ENCODE results near the gene ITGA11.

Gene ITGA11

GRCh38 chr15:68375716-68376220 lies 56.2 kb downstream of the ITGA11 start:
- in situ Hi-C loops (cut with HindIII; ENCODE audit: low pct_unique_long_range_greater_than_20kb, low sequenced_read_pairs): no loop called here
- TF ChIP-seq JUND (IDR thresholded peaks at IDR 0.05; ENCODE audit: low read depth): no peak

GRCh38 chr15:68375191-68375631 lies 56.8 kb downstream of the ITGA11 start:
- in situ Hi-C loops (cut with HindIII; ENCODE audit: low pct_unique_long_range_greater_than_20kb, low sequenced_read_pairs): no loop called here
- no peak for TF ChIP-seq JUND (IDR thresholded peaks at IDR 0.05; ENCODE audit: low read depth)
- no peak for DNase-seq (ENCODE audit: low read depth in 1 of 2, low spot score in 1 of 2)

More at GRCh38 chr15:68375716-68376220, 56.2 kb downstream of the ITGA11 start:
- DNase-seq (ENCODE audit: low read depth in 1 of 2, low spot score in 1 of 2): no peak

DNA sequence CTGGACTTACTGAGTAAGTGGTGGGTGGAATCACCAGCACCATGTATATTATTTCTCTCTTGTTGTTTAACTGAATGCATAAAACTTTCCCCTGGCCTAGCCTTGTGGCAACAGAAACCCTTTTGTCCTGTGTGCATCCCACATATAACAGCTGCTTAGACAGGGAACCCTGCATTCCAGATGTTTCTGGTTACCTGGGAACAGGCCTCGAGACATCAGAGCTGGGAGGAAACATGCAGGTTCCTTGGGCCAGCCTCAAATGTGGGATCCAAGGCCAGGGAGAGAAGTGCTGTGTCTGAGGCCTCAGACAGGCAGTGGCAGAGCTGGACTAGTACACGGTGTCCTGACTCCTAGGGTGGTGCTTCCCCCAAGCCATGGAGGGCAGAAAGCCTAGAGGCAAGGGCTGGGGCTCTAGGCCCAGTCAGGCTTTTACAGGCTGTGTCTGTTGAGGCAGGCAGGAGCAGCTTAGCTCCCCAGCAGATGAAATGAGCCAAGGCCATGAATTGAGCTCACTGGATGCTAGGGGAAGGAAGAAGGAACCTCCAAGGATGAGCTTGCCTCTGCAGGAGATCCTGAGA lies 57.7 kb downstream of the ITGA11 start:
- no peak for TF ChIP-seq JUND (IDR thresholded peaks at IDR 0.05; ENCODE audit: low read depth)
- in situ Hi-C loops (cut with HindIII; ENCODE audit: low pct_unique_long_range_greater_than_20kb, low sequenced_read_pairs): no loop called here
- DNase-seq (ENCODE audit: low read depth in 1 of 2, low spot score in 1 of 2): no peak

- no peak for DNase-seq (ENCODE audit: low read depth in 1 of 2, low spot score in 1 of 2)
- in situ Hi-C loops (cut with HindIII; ENCODE audit: low pct_unique_long_range_greater_than_20kb, low sequenced_read_pairs): no loop called here
- no peak for TF ChIP-seq JUND (IDR thresholded peaks at IDR 0.05; ENCODE audit: low read depth)
Measured at GRCh38 chr15:68373028-68373427, 58.9 kb downstream of the ITGA11 start.

- DNase-seq (ENCODE audit: low read depth in 1 of 2, low spot score in 1 of 2): peak in 1 of 2 experiments; percentile 45
- TF ChIP-seq JUND (IDR thresholded peaks at IDR 0.05; ENCODE audit: low read depth): no peak
- in situ Hi-C loops (cut with HindIII; ENCODE audit: low pct_unique_long_range_greater_than_20kb, low sequenced_read_pairs): no loop called here
Measured at GRCh38 chr15:68372291-68372811, 59.6 kb downstream of the ITGA11 start.

DNA sequence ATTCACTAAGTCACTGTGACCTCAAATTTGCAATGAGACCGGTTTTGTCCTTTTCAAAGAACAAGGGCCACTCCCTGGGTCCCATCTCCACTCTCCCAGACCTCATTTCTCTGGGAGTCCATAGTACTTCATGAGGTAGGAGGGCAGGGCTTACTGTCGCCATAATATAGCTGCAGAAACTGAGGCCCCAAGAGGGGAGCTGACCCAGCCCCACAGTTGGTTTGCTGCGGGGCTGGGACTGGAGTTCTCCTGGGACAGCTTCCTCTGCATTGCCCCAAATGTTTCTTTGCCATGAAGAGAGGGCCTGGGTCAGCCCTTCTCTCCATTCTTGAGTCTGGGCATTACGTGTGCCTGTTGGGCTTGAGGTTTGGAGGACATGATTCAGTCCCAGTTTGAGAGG lies 60.1 kb downstream of the ITGA11 start:
- TF ChIP-seq JUND (IDR thresholded peaks at IDR 0.05; ENCODE audit: low read depth): no peak
- no peak for DNase-seq (ENCODE audit: low read depth in 1 of 2, low spot score in 1 of 2)
- in situ Hi-C loops (cut with HindIII; ENCODE audit: low pct_unique_long_range_greater_than_20kb, low sequenced_read_pairs): no loop called here

GRCh38 chr15:68371160-68371559 lies 60.8 kb downstream of the ITGA11 start:
- in situ Hi-C loops (cut with HindIII; ENCODE audit: low pct_unique_long_range_greater_than_20kb, low sequenced_read_pairs): no loop called here
- DNase-seq (ENCODE audit: low read depth in 1 of 2, low spot score in 1 of 2): no peak
- no peak for TF ChIP-seq JUND (IDR thresholded peaks at IDR 0.05; ENCODE audit: low read depth)

DNA sequence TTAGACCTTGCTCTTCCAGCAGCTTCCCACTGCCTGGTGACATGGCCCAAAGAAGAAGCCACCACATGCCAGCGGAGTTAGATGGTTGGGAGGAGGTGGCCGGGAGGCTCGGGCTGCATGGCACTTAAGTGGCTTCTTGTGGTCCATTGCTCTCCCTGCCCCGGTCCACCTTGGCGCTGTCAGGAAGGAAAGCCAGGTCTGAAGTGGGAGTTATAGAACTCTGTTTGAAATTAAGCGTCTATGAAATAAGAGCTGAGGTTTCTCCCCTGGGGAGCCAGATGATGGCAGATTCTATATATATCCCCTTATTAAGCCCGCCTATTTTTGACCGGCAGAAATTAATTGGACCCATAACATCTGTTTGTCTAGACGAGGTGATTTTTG lies 61.2 kb downstream of the ITGA11 start:
- DNase-seq (ENCODE audit: low read depth in 1 of 2, low spot score in 1 of 2): no peak
- no peak for TF ChIP-seq JUND (IDR thresholded peaks at IDR 0.05; ENCODE audit: low read depth)
- in situ Hi-C loops (cut with HindIII; ENCODE audit: low pct_unique_long_range_greater_than_20kb, low sequenced_read_pairs): no loop called here

DNA sequence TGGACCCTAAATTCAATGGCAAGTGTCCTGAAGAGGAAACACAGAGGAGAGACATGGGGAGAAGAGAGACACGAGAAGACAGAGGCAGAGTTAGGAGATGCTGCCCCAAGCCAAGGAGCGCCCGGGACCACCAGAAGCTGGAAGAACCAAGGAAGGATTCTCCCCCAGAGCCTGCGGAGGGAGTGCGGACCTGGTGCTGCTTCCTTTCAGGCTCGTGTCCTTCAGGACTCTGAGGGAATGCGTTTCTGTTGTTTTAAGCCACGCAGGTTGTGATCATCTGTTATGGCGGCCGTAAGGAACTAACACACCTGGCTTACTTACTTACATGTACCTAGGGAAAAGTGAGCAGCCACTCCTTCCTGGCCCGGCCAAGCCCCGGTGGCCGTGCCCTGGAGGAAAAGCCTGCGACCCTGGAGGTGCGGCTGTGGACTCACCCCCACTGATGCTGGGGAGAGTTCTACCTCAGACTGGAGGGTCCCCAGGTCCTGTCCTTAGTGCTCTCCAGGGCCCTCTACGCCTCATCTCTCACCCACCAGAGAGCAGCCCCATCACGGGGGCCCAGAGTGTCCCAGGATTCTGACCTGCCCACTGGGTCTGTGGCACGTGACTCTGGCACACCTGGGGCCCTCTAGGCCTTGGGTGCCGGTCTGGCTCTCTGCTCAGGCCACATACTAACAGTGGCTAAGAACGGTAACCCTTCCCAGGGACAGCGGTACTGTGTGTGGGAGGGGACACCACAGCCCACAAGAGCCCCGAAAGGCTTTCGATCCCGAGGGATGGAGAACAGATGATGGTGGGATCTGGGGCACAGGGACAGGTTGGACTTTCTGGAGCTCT lies 61.8 kb downstream of the ITGA11 start:
- no peak for DNase-seq (ENCODE audit: low read depth in 1 of 2, low spot score in 1 of 2)
- in situ Hi-C loops (cut with HindIII; ENCODE audit: low pct_unique_long_range_greater_than_20kb, low sequenced_read_pairs): no loop called here
- TF ChIP-seq JUND (IDR thresholded peaks at IDR 0.05; ENCODE audit: low read depth): no peak

DNA sequence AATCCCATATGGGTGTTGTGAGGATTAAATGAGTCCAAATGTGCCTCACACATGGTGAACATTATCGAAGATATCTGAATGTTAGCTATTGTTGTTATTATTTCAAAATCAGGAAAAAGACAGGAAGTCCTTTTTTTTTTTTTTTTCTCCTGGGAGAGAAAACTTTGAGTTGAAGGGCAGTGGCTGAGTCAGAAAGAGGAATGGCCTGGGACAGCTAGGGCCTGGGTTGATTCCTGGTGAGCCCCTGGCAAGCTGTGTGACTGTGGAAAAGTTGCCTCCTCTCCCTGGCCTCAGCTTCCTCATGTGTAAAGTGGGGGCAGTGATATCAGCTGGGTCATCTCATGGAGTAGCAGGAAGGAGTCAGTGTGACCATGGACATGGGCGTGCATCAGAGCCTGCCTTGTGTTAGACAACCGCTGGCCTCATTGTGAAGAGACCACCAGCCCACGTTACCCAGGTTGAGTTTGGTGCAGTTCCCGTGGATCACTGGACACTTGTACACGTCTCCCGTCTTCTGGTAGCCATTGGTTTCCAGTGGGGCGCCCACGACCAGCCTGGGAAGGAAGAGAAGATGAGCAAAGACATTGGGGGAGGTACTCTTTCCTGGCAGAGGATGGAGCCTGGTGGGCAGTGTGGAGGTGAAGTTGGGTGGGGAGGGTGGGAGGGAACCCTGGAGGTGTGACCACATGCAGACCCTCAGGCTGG lies 63.1 kb downstream of the ITGA11 start:
- in situ Hi-C loops (cut with HindIII; ENCODE audit: low pct_unique_long_range_greater_than_20kb, low sequenced_read_pairs): no loop called here
- no peak for TF ChIP-seq JUND (IDR thresholded peaks at IDR 0.05; ENCODE audit: low read depth)
- no peak for DNase-seq (ENCODE audit: low read depth in 1 of 2, low spot score in 1 of 2)

DNA sequence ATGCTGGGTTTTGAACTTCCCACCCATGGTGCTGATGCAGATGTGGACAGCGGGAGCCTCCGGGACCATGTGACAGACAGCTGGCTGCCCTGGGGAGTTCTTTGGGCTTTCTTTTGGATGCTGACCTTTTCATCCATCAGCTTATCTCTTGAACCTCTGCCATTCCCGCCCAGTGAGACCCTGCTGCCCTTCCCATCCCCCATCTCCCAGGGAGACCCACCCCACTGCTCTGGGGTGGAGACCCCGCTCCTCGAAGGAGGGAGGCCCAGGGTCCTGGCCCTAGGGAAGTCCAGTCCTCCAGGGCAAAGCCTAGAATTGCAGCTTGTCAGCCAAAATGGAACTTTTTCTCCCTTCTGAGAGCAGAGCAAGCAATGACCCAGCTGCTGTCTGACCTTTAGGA lies 64.0 kb downstream of the ITGA11 start:
- in situ Hi-C loops (cut with HindIII; ENCODE audit: low pct_unique_long_range_greater_than_20kb, low sequenced_read_pairs): no loop called here
- DNase-seq (ENCODE audit: low read depth in 1 of 2, low spot score in 1 of 2): no peak
- TF ChIP-seq JUND (IDR thresholded peaks at IDR 0.05; ENCODE audit: low read depth): no peak

GRCh38 chr15:68367226-68367625 lies 64.7 kb downstream of the ITGA11 start:
- no peak for TF ChIP-seq JUND (IDR thresholded peaks at IDR 0.05; ENCODE audit: low read depth)
- in situ Hi-C loops (cut with HindIII; ENCODE audit: low pct_unique_long_range_greater_than_20kb, low sequenced_read_pairs): no loop called here

More at GRCh38 chr15:68367226-68367625, 64.7 kb downstream of the ITGA11 start:
- DNase-seq (ENCODE audit: low read depth in 1 of 2, low spot score in 1 of 2): peak in 1 of 2 experiments; percentile 30

Data from T47D (cell line).